ENCODE data around the gene SALL4.
"Not testable (repeated sequence)": the region's sequence is repeated elsewhere in the genome, so short reads cannot be mapped to it uniquely, and the experiment has no call there.

SALL4 gene

GRCh38 chr20:51802170-51802751 is at the start of gene SALL4:
SALL4 (minus strand) TSS chr20:51802521; CDS start chr20:51802408, 113 bp downstream.
- no peak for DNase-seq

GRCh38 chr20:51848346-51848745 is 46.0 kb upstream of the SALL4 start:
- DNase-seq: no peak

GRCh38 chr20:51840865-51841264 is 38.5 kb upstream of the SALL4 start:
- DNase-seq: no peak

- no peak for DNase-seq
Measured at GRCh38 chr20:51837876-51838420, 35.6 kb upstream of the SALL4 start.

- no peak for DNase-seq
Measured at GRCh38 chr20:51837436-51837835, 35.1 kb upstream of the SALL4 start.

- DNase-seq: no peak
Measured at GRCh38 chr20:51833326-51833725, 31.0 kb upstream of the SALL4 start.

GRCh38 chr20:51832276-51832675 is 30.0 kb upstream of the SALL4 start:
- DNase-seq: no peak

- DNase-seq: no peak
Measured at GRCh38 chr20:51831866-51832265, 29.5 kb upstream of the SALL4 start.

GRCh38 chr20:51830538-51830937 is 28.2 kb upstream of the SALL4 start:
- no peak for DNase-seq

GRCh38 chr20:51828762-51829161 is 26.4 kb upstream of the SALL4 start:
- no peak for DNase-seq

- DNase-seq: no peak
Measured at GRCh38 chr20:51826372-51826771, 24.1 kb upstream of the SALL4 start.

GRCh38 chr20:51818479-51819008 is 16.2 kb upstream of the SALL4 start:
- DNase-seq: no peak

- DNase-seq: not testable (repeated sequence)
Measured at GRCh38 chr20:51816856-51817255, 14.5 kb upstream of the SALL4 start.

GRCh38 chr20:51815383-51816076 is 13.2 kb upstream of the SALL4 start:
- no peak for DNase-seq

GRCh38 chr20:51812861-51813260 is 10.5 kb upstream of the SALL4 start:
- DNase-seq: no peak

GRCh38 chr20:51811514-51812128 is 9.3 kb upstream of the SALL4 start:
- DNase-seq: no peak

GRCh38 chr20:51811042-51811355 is 8.7 kb upstream of the SALL4 start:
- DNase-seq: no peak

- DNase-seq: no peak
Measured at GRCh38 chr20:51810155-51811041, 8.1 kb upstream of the SALL4 start.

GRCh38 chr20:51807720-51808250 is 5.5 kb upstream of the SALL4 start:
- DNase-seq: no peak

GRCh38 chr20:51804754-51805153 is 2.4 kb upstream of the SALL4 start:
- DNase-seq: no peak

- no peak for DNase-seq
Measured at GRCh38 chr20:51803148-51803854, 980 bp upstream of the SALL4 start.

- no peak for DNase-seq
Measured at GRCh38 chr20:51801823-51802123, 548 bp downstream of the SALL4 start.

All from stimulated activated CD4-positive, alpha-beta T cell treated with anti-CD3 and anti-CD28 coated beads, Interleukin-4, amount 100 ng/mL, for 24 hours (primary cell).